SW 1271 (cell line): ENCODE data around the gene RASSF5.
A peak's percentile ranks its signal among the peaks of the same experiment; 100 is the strongest.

Source experiments
- DNase-seq, 2 experiments: peaks; one replicate each; lab custom pipeline; 2025; lab: John Stamatoyannopoulos, UW

Gene RASSF5

GRCh38 chr1:206516728-206516990 is 9.3 kb downstream of the RASSF5 start:
- no peak for DNase-seq

DNA sequence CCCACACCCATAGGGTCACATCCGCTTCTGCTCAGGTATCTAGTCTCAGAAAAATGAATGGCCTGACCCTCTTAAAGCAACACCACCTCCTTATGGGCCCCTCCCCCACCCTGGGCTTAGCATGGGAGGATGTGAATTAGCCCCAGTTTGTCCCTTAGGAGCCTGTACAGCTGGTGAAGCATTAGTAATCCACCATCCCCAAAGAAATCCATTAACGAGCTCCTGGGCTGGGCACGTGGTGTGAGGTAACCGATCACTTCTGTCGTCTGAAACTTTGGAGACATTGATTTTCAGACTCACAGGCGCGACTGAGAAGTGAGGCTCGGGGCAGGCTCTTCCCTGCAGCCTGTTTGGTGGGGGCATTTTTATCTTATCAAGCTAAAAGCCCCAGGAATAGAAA is 10.5 kb downstream of the RASSF5 start:
- no peak for DNase-seq

DNA sequence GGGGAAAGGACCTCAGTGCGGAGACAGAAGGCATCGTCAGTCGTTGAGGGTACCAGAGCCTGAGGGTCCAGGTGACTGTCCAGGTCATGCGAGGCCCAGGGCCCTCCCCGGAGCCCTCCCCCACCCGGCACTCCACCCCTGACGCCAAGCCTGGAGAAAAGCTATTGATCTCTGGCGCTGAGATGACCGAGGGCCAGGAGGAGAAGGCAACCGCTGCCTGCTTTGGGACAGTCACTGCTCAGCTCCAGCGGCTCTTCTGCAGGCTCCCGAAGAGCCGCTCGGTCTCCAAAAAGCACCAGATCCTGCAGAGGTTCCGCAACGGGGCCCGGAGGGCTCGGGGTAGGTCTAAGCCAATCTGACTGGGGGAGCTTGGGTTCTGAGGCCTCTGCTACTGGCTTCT is 10.9 kb downstream of the RASSF5 start:
- DNase-seq: no peak

GRCh38 chr1:206518743-206519142 is 11.4 kb downstream of the RASSF5 start:
- no peak for DNase-seq

DNA sequence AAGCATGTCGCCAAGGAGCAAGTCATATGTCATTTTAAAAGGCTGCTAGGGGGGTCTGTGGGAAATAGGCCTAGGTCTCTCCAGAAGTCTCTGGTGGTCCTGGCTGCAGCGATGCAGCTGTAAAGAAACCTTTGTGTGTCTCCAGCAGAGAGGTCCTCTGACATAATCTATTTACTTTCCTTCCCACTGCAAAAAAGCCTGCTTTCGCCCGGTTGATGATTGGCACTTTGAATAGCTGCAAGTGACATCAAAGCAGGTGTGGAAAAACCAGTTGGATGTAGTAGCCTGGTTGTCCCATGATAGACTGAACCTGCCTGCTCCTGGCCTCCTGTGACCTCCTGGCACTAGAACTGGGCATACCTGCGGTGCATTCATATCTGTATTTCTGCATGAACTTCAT is 13.8 kb downstream of the RASSF5 start:
- no peak for DNase-seq

DNA sequence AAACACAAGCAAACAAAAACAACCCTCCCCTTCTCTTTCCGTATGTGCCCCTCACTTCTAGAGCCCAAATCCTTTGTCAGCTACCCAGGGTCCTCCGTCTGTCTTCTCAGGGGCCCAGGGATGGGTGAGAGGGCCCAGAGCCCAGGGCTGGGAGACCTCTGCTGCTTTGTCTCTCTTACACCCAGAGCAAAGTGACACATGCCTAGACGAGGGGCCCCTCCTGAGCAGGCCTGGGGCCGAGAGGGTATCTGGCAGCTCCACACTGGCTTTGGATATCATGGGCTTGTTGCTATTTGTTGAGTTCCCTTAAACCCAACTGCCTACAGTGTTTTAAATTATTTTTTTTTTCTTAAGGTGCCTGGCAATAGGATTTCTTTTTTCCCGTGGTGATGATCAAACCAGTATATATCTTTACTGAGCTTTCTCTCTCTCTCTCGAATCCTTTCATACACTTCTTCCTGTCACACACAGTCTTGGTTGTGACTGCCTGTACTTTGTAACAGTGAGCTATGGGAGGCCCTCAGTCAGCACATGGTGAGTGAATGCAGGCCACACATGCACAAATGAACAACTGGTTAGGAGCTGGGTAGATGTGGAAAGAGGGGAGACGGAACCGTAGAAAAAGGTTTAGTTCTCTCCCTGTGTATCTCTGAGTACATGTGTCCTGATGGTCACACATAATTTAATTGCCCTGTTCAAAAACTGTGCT is 14.5 kb downstream of the RASSF5 start:
- DNase-seq: no peak

- DNase-seq: no peak
Observed at GRCh38 chr1:206524739-206525364, 17.5 kb downstream of the RASSF5 start.

- no peak for DNase-seq
Observed at GRCh38 chr1:206526064-206526911, 19.0 kb downstream of the RASSF5 start.

- no peak for DNase-seq
Observed at GRCh38 chr1:206529425-206529824, 22.1 kb downstream of the RASSF5 start.

GRCh38 chr1:206532368-206532767 is 25.0 kb downstream of the RASSF5 start:
- DNase-seq: no peak

DNA sequence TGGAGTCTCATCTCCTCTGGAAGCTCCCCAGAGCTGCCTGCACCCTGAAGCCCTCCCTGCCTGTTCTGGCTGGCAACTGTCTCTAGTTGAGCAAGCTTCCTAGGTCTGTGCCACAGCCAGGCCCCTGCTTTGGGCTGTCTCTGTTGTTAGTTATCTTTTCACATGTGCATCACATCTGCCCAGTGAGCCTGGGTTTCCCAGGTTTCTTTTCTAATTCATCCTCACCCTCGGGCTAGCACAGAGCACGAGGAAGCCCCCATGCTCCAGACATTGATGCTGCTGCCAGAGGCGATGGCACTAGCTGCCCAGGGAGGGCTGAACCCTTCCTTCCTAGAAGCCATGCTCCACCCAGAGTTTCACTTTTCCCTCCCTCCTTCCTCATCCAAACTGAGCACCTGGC is 27.2 kb downstream of the RASSF5 start:
- DNase-seq: no peak

- DNase-seq: no peak
Observed at GRCh38 chr1:206535853-206536188, 28.5 kb downstream of the RASSF5 start.

DNA sequence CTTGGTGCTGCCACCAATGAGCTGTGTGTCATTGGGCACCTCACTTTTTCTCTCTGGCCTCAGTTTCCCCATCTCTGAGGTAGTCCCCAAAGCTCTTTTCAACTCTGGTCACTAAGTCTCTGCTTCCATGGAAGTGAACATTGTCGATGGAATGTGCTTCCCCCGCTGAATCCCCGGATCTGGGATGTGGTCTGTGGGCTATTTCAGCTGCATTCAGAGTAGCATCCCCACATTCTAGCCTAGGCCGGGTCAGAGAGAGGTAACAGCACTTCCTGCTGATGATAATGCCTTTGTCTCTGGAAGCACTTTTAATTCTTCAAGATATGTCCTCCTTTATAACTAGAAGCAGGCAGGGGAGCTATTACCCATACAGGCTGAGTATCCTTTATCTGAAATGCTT is 29.8 kb downstream of the RASSF5 start:
- DNase-seq: no peak

DNA sequence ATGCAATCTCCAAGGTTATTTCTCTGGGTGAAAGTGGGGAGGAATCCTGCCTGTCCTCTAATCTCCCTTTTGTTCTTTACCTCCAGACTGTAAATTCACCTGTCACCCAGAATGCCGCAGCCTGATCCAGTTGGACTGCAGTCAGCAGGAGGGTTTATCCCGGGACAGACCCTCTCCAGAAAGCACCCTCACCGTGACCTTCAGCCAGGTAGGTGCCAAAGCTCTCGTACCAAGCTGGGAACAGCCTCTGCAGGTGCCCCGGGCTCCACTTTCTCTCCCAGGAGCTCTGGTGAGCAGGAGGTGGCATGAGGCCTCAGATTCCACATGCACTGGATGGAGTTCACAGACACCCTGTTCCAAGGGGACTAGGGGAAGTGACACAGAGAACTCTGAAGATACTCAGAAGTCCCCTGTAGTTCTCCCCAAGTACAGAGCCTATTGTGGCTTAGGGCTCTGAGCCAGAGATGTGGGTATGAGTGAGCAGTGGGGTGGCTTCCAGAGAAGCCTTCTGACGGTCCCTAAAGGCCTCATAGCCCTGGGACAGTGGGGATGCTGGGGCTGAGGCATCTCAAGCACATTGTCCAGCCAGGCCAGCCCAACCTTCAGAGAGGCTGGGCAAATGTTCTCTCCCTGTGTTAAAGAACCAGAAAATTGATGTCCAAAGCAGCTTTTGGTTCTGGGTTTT is 30.9 kb downstream of the RASSF5 start:
- DNase-seq: no peak

GRCh38 chr1:206538901-206539640 is 31.7 kb downstream of the RASSF5 start:
- DNase-seq: no peak

DNA sequence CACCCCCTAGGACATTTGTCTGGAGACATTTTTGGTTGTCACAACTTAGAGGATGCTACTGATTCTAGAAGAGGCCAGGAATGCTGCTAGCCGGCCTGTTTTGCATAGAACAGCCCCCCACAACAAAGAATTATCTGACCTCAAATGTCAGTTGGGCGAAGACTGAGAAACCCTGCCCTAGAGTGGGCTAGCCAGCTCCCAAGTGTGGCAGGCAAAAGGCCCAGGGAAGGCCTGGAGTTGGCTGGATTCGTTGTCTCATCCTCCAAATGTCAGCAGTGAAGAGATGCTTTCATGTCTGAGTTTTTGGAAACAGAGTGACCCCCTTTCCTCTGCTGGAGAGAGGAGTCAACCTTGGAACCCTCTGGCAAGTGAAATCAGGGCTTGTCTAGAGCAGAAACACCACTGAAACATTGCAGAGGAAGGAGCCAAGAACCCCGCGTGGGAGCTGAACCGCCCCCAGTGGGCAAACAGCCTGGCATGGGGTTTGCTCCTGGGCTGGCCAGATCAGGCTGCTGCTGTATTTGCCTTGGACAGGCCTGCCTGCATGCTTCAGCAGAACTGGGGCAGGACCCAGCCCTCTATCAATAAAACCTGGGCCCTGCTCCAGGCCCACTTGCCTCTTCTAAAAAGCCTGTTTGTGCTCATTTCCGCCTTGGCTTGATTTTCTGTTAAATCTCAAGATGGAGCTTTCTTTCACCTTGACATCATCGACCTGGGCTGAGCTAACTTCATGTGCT is 32.9 kb downstream of the RASSF5 start:
- no peak for DNase-seq

DNA sequence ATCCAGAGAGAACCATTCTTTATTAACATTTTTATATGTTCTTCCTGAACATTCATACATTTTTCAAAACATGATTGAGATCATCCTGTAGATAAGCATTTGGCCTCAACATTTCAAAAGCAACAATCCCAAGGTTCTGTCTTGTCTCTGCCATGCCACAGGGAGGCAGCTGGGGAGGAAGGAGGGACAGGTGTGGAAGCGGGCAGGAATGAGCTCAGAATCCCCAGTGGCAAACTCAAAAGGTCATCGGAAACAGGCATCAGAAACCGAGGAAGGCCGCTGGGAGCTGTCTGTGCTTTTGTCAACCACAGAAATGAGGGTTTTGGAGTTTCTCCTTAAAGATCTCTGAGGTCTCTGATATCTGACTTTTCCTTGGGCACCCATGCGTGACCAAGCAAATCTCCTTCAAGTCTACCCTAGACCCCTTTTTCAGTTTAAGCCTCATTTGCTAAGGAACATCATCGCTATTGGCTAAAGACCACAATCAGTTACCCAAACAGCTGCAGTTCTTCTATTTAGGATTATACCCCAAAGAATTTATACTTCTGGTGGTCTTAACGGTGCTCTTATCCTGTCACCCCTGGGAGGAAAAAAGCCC is 34.0 kb downstream of the RASSF5 start:
- DNase-seq: no peak

DNA sequence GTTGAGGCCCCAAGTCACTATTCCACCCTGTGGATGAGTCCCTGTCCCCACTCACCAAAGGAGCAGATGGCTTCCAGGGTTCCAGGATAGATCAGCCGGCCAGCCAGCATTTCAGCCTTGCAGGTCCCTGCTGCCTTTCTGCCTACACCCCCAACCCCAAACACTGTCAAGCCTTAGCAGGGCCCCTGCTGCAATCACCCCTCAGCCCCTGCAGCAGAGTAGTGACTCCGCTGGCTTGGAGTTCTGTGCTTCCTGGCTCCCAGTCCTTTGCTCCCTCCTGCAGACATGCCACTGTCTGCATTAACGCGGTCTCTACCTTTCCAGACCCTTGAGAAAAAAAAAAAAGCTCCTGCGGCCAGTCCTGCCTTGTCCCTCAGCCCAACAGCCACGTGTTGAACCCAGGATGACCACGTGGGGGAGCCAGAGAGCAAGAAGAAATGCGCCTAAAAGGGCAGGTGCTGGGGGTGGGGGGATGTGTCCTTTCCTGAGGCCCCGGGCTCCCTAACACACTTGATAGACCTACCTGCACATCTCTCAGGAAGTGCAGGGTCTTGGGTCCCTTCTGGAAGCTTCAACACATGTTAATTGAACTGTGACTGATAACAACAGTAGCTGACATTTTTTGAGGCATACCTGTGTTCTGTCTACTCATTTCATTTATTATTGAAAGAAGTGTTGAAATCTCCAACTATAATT is 37.4 kb downstream of the RASSF5 start:
- peak in 1 of 2 experiments; percentile 10 for DNase-seq

DNA sequence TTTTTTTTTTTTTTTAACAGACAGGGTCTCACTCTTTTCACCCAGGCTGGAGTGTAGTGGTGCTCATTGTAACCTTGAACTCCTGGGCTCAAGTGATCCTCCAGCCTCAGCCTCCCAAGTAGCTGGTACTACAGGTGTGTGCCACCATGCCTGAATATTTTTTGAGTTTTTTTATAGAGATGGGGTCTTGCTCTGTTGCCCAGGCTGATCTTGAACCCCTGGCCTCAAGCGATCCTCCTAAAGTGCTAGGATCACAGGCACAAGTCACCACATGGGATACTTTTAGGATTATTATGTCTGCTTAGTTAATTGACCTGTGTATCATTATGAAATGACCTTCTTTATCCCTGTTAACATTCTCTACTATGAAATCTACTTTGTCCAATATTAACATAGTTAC is 38.0 kb downstream of the RASSF5 start:
- no peak for DNase-seq

DNA sequence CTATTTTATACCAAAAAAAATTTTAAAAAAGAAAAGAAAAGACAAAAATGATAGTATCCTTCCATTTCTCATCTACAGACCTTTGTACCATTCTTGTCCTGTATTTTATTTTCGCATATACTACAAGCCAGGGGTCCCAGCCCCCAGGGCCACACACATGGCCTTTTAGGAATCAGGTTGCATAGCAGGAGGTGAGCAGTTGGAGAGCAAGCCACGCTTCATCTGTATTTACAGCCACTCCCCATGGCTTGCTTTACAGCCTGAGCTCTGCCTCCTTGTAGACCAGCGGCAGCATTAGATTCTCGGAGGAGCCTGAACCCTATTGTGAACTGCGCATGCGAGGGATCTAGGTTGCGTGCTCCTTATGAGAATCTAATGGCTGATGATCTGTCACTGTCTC is 39.8 kb downstream of the RASSF5 start:
- DNase-seq: no peak
